Measurements from ENCODE around the gene HOXC5. TPM values are rescaled to one million over a fixed set of nuclear protein-coding genes. Genes with fewer than 3 reads are reported as not detected.

The HOXC5 gene
- total RNA-seq, 2 experiments from 2014 or later = not detected

- Mint-ChIP-seq H3K27me3 (peaks cover 96% of the 10 kb centered on the region), H3K27ac (no peak overlapping the region), H3K4me3 (no peak overlapping the region), H3K9me3 (peaks cover 2% of the 10 kb centered on the region), H3K36me3 (ENCODE audit: low read depth) (no peaks in the 10 kb centered on the region), H3K4me1 (ENCODE audit: low read depth) (peaks cover 8% of the 10 kb centered on the region)
- Histone ChIP-seq H3K27ac (ENCODE audit: low read depth in 1 of 2, low read length in 2 of 2) (no peak overlapping the region), H3K4me3 (ENCODE audit: low read length) (no peak overlapping the region), H3K27me3 (ENCODE audit: control insufficient read depth in 1 of 2, insufficient read depth in 2 of 2, low read length in 2 of 2) (peaks cover 89 to 98% of the 10 kb centered on the region in 2 experiments), H3K9me3 (ENCODE audit: control insufficient read depth in 1 of 2, insufficient read depth in 1 of 2, low read length in 2 of 2) (peaks cover 10 to 32% of the 10 kb centered on the region in 2 experiments), H3K4me1 (ENCODE audit: insufficient read depth, low read length) (peaks cover 25% of the 10 kb centered on the region), H3K36me3 (ENCODE audit: insufficient read depth, low read length) (no peaks in the 10 kb centered on the region)
- ChIA-PET CTCF (interaction anchor here (0.5 kb wide), 1 partner anchor 183 kb away, joined by 5 read pairs; no protein-coding TSS in a partner anchor), POLR2A (no interaction called here)
- ATAC-seq (ENCODE audit: poor library complexity) (no peak), DNase-seq (no peak)
- TF ChIP-seq CTCF (IDR thresholded peaks at IDR 0.05) = no peak
- intact Hi-C loops (cut with DNase I, micrococcal nuclease) = no loop called here
These were observed 3.9 kb downstream of the HOXC5 start for GRCh38 chr12:54036620-54037359.

- Mint-ChIP-seq H3K36me3 (ENCODE audit: low read depth) (no peaks in the 10 kb centered on the region), H3K27ac (no peak overlapping the region), H3K4me1 (ENCODE audit: low read depth) (peaks cover 8% of the 10 kb centered on the region), H3K9me3 (peaks cover 2% of the 10 kb centered on the region), H3K4me3 (no peak overlapping the region), H3K27me3 (peaks cover 96% of the 10 kb centered on the region)
- no peak overlapping the region for H3K4me3 ChIP-seq (ENCODE audit: low read length)
- DNase-seq (no peak), ATAC-seq (ENCODE audit: poor library complexity) (no peak)
- H3K27ac ChIP-seq (ENCODE audit: low read depth in 1 of 2, low read length in 2 of 2) = no peak overlapping the region
- peaks cover 86 to 96% of the 10 kb centered on the region in 2 experiments for H3K27me3 ChIP-seq (ENCODE audit: control insufficient read depth in 1 of 2, insufficient read depth in 2 of 2, low read length in 2 of 2)
- CTCF ChIA-PET = no interaction called here
- intact Hi-C loops (cut with DNase I, micrococcal nuclease) = no loop called here
- TF ChIP-seq CTCF (IDR thresholded peaks at IDR 0.05) = no peak
- H3K9me3 ChIP-seq (ENCODE audit: control insufficient read depth in 1 of 2, insufficient read depth in 1 of 2, low read length in 2 of 2) = peaks cover 8 to 29% of the 10 kb centered on the region in 2 experiments
- no peaks in the 10 kb centered on the region for H3K36me3 ChIP-seq (ENCODE audit: insufficient read depth, low read length)
- H3K4me1 ChIP-seq (ENCODE audit: insufficient read depth, low read length) = peaks cover 23% of the 10 kb centered on the region
- POLR2A ChIA-PET = no interaction called here
These were observed 4.8 kb downstream of the HOXC5 start for GRCh38 chr12:54037360-54038283.

GRCh38 chr12:54038284-54038870, 5.5 kb downstream of the HOXC5 start:
- H3K27me3 ChIP-seq (ENCODE audit: control insufficient read depth in 1 of 2, insufficient read depth in 2 of 2, low read length in 2 of 2) = peaks cover 86 to 95% of the 10 kb centered on the region in 2 experiments
- no peaks in the 10 kb centered on the region for H3K36me3 ChIP-seq (ENCODE audit: insufficient read depth, low read length)
- H3K4me3 ChIP-seq (ENCODE audit: low read length) = no peak overlapping the region
- no peak for ATAC-seq (ENCODE audit: poor library complexity)
- Mint-ChIP-seq H3K27me3 (peaks cover 96% of the 10 kb centered on the region), H3K36me3 (ENCODE audit: low read depth) (no peaks in the 10 kb centered on the region), H3K4me1 (ENCODE audit: low read depth) (peaks cover 8% of the 10 kb centered on the region), H3K27ac (no peak overlapping the region), H3K9me3 (no peaks in the 10 kb centered on the region), H3K4me3 (no peak overlapping the region)
- no peak for DNase-seq
- intact Hi-C loops (cut with DNase I, micrococcal nuclease) = no loop called here
- H3K9me3 ChIP-seq (ENCODE audit: control insufficient read depth in 1 of 2, insufficient read depth in 1 of 2, low read length in 2 of 2) = peaks cover under 1 to 21% of the 10 kb centered on the region in 2 experiments
- ChIA-PET CTCF (no interaction called here), POLR2A (no interaction called here)
- no peak for TF ChIP-seq CTCF (IDR thresholded peaks at IDR 0.05)
- peaks cover 16% of the 10 kb centered on the region for H3K4me1 ChIP-seq (ENCODE audit: insufficient read depth, low read length)
- H3K27ac ChIP-seq (ENCODE audit: low read depth in 1 of 2, low read length in 2 of 2) = no peak overlapping the region
